Measurements from ENCODE around the gene NNAT.
"Not testable (repeated sequence)": the region's sequence is repeated elsewhere in the genome, so short reads cannot be mapped to it uniquely, and the experiment has no call there.

GRCh38 chr20:37540838-37541237 lies 19.8 kb downstream of the NNAT start:
- not testable (repeated sequence) for TF ChIP-seq CTCF (conservative IDR thresholded peaks at IDR 0.05 in 1 of 2, IDR thresholded peaks at IDR 0.05 in 1 of 2; ENCODE audit: low read depth in 1 of 2, low read length in 2 of 2); EZH2 (IDR thresholded peaks at IDR 0.05; ENCODE audit: low read length, missing control alignments)

Data from fibroblast of lung (primary cell).